Measurements from ENCODE around the gene SHROOM3. TPM values are rescaled to one million over a fixed set of nuclear protein-coding genes. Genes with fewer than 3 reads are reported as not detected.

Gene SHROOM3
- total RNA-seq, 2 donors from 2014 or later = not detected

DNA sequence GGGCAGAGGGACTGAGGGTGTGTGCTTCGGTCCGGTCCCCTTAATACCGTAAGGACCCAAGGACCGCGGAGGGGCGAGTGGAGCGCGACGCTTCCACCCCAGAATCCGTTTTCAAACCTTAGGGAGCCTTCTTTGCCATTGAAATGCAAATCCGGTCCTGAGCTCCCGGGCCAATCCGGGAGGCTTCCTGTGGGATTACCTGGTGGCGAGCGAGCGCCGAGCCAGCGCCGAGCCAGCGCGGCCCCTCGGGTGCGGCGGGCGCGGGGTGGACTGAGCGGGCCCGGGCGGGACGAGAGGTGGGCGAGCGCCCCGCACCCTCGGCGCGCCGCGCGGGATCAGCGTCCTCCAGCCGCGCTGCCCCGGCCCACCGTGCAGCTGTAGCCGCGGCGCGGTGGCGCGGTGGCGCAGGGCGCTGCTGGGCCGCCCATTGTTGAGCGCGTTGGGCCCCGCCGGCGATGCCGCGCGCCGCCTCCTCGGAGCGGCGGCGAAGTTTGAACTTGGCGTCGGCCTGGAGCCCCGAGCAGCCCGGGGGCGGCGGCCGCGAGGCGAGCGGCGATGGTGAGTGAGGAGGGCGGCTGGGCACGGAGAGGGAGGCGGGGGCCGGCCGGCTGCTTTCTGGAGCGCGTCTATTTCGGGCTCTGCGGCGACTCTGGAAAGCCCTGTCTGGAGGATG, 254.3 kb downstream of the SHROOM3 start:
- ATAC-seq = peak in 1 of 2 donors; percentile 71
- H3K4me3 Mint-ChIP-seq = no peak overlapping the region
- H3K9me3 Mint-ChIP-seq = no peaks in the 10 kb centered on the region
- H3K4me1 Mint-ChIP-seq (ENCODE audit: low read depth in 2 of 2) = peaks cover 0 to 9% of the 10 kb centered on the region in 2 donors
- H3K36me3 Mint-ChIP-seq = no peaks in the 10 kb centered on the region
- peaks cover 37 to 53% of the 10 kb centered on the region in 2 donors for H3K27me3 Mint-ChIP-seq
- H3K27ac Mint-ChIP-seq = no peak overlapping the region
- no peak for DNase-seq (ENCODE audit: low spot score)

- Mint-ChIP-seq H3K4me3 (peak overlapping the region; percentile 32), H3K36me3 (no peaks in the 10 kb centered on the region), H3K9me3 (no peaks in the 10 kb centered on the region), H3K27ac (no peak overlapping the region), H3K4me1 (ENCODE audit: low read depth in 2 of 2) (peaks cover 0 to 9% of the 10 kb centered on the region in 2 donors), H3K27me3 (peaks cover 32 to 49% of the 10 kb centered on the region in 2 donors)
- DNase-seq (ENCODE audit: low spot score) (no peak), ATAC-seq (no peak)
These were observed 255.2 kb downstream of the SHROOM3 start for GRCh38 chr4:76690011-76690905.

DNA sequence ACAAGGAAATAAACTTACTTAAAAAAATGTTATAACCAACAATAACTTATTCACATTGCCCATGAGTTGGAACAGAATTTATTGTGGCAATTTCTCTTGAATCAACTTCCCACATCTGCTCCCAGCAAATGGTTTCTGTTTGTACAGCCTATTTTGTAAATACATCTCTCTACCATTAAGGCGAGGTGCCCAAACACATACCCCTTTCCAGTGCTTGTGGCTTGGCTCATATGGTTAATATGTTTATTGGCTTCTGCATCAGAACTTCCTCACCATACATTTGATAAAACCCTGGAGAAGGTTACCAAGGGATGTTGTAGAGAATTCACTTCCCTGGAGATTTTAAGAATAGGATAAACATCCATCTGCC, 255.9 kb downstream of the SHROOM3 start:
- no peaks in the 10 kb centered on the region for H3K9me3 Mint-ChIP-seq
- ATAC-seq (no peak), DNase-seq (ENCODE audit: low spot score) (no peak)
- no peak overlapping the region for H3K27ac Mint-ChIP-seq
- H3K4me3 Mint-ChIP-seq = no peak overlapping the region
- H3K27me3 Mint-ChIP-seq = peaks cover 32 to 49% of the 10 kb centered on the region in 2 donors
- peaks cover 0 to 9% of the 10 kb centered on the region in 2 donors for H3K4me1 Mint-ChIP-seq (ENCODE audit: low read depth in 2 of 2)
- no peaks in the 10 kb centered on the region for H3K36me3 Mint-ChIP-seq

DNA sequence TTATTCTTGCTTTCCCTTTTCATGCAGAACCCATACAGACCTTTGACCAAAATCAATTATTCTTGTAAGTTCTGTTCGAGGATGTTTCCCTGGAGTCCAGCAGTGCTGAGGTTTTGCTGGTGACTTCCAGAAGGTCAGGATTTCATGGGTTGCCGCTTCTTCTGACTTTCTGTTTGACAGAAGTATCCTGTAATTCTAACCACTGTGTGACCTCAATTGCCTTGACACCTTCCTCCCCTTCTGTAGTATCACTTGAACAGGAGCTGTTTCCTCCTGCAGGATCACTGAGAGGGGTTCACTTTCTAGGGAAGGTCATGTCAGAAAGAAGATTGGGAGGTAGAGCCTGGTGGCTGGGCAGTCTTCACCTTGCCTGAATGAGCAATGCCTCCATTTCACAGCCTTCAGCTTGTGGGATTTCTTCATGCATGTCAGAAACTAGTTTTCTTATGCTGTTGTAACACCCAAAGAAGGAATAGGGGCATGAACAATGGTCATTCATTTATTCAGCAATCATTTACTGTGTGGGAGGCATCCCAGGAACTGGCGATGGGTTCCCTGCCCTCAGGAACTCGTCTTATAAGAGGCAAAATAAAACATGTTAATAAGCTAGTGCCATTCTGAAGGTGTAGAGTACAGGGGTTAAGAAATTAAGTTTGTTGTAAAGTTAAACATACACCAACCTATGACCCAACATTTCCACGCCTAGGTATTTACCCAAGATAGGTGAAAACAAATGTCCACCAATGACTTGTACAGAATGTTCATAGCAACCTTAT, 257.0 kb downstream of the SHROOM3 start:
- Mint-ChIP-seq H3K27ac (no peak overlapping the region), H3K36me3 (no peaks in the 10 kb centered on the region), H3K9me3 (no peaks in the 10 kb centered on the region), H3K27me3 (peaks cover 32 to 56% of the 10 kb centered on the region in 2 donors), H3K4me1 (ENCODE audit: low read depth in 2 of 2) (peaks cover 0 to 9% of the 10 kb centered on the region in 2 donors), H3K4me3 (no peak overlapping the region)
- DNase-seq (ENCODE audit: low spot score) = no peak
- ATAC-seq = no peak

GRCh38 chr4:76692761-76693160, 257.7 kb downstream of the SHROOM3 start:
- DNase-seq (ENCODE audit: low spot score) (no peak), ATAC-seq (no peak)
- no peak overlapping the region for H3K27ac Mint-ChIP-seq
- H3K9me3 Mint-ChIP-seq = no peaks in the 10 kb centered on the region
- peaks cover 0 to 9% of the 10 kb centered on the region in 2 donors for H3K4me1 Mint-ChIP-seq (ENCODE audit: low read depth in 2 of 2)
- peaks cover 26 to 49% of the 10 kb centered on the region in 2 donors for H3K27me3 Mint-ChIP-seq
- H3K4me3 Mint-ChIP-seq = no peak overlapping the region
- no peaks in the 10 kb centered on the region for H3K36me3 Mint-ChIP-seq

DNA sequence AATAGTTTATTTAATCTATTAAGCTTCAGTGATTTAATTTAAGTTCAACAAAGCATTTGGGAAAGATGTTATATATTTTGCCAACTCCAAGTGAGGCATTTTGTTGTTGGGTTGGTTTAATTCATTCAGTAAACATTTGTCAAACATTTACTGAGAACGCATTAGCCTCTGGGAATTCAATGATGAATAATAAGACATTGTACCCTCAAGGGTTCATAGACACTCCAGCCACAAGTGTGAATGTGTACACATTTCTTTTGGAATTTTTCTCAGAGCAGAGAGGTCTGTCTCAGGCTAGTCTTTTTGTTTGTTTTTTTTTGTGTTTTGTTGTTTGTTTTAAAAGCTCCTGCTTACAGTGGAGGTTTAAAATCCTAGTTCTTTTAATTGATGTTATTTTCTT, 259.0 kb downstream of the SHROOM3 start:
- no peak overlapping the region for H3K4me3 Mint-ChIP-seq
- DNase-seq (ENCODE audit: low spot score) (no peak), ATAC-seq (no peak)
- H3K9me3 Mint-ChIP-seq = no peaks in the 10 kb centered on the region
- H3K36me3 Mint-ChIP-seq = no peaks in the 10 kb centered on the region
- peaks cover 0 to 5% of the 10 kb centered on the region in 2 donors for H3K4me1 Mint-ChIP-seq (ENCODE audit: low read depth in 2 of 2)
- H3K27me3 Mint-ChIP-seq = peaks cover 15 to 36% of the 10 kb centered on the region in 2 donors
- no peak overlapping the region for H3K27ac Mint-ChIP-seq

- H3K27me3 Mint-ChIP-seq = peaks cover 10 to 25% of the 10 kb centered on the region in 2 donors
- H3K27ac Mint-ChIP-seq = no peak overlapping the region
- H3K4me1 Mint-ChIP-seq (ENCODE audit: low read depth in 2 of 2) = no peaks in the 10 kb centered on the region
- ATAC-seq (no peak), DNase-seq (ENCODE audit: low spot score) (no peak)
- no peaks in the 10 kb centered on the region for H3K36me3 Mint-ChIP-seq
- H3K4me3 Mint-ChIP-seq = no peak overlapping the region
- no peaks in the 10 kb centered on the region for H3K9me3 Mint-ChIP-seq
These were observed 261.1 kb downstream of the SHROOM3 start for GRCh38 chr4:76696109-76696508.

DNA sequence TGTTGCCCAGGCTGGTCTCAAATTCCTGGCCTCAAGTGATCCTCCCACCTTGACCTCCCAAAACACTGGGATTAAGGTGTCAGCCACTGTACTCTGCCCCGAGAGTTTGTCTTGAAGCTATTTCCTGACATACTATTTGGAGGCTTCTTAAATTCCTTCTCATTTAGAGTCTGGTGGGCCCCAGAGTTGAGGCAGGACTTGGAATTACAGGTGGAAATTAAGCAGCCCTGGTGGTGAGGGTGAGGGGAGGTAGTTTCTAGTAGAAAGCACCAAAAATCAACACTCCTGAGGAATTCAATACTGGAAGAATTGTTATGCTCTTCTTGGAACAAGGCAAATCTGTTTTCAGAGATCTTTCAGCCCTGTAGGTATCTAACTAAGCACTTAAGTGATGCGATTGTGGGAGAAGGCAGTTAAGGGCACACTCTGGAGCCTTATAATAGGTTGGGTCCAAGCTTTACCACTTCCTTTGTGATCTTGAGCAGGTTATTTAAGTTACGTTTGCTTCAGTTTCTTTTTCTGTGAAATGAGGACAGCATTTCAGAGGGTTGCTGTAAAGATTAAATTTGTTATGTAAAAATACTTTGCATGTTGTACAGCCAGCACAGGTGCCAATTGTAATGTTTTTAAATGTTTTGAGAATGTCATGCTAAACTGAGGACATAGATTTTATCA, 262.2 kb downstream of the SHROOM3 start:
- Mint-ChIP-seq H3K27ac (no peak overlapping the region), H3K4me3 (no peak overlapping the region), H3K4me1 (ENCODE audit: low read depth in 2 of 2) (no peaks in the 10 kb centered on the region), H3K27me3 (peaks cover 6 to 13% of the 10 kb centered on the region in 2 donors), H3K9me3 (no peaks in the 10 kb centered on the region), H3K36me3 (no peaks in the 10 kb centered on the region)
- ATAC-seq (no peak), DNase-seq (ENCODE audit: low spot score) (no peak)

DNA sequence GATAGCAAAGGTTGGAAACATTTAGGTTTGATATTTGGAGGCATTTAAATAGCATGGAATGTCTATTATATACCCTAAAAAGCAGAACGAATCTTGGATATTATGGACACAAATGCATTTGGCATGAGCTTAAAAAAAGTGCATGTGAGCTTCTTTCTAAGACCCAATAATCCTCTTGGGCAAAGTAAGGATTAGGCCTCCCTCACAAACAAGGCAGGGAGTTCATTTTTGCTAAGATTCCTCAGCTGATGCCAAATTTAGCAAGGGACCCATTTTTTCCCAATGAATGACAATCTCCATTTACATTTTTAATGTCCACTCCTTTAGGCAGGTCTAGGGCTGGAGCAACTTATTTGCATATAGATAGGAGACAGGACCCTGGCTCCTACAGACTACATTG, 263.1 kb downstream of the SHROOM3 start:
- Mint-ChIP-seq H3K36me3 (no peaks in the 10 kb centered on the region), H3K4me1 (ENCODE audit: low read depth in 2 of 2) (no peaks in the 10 kb centered on the region), H3K27ac (no peak overlapping the region), H3K4me3 (no peak overlapping the region), H3K9me3 (no peaks in the 10 kb centered on the region), H3K27me3 (peaks cover 0 to 7% of the 10 kb centered on the region in 2 donors)
- DNase-seq (ENCODE audit: low spot score) (no peak), ATAC-seq (no peak)

- Mint-ChIP-seq H3K36me3 (no peaks in the 10 kb centered on the region), H3K27ac (no peak overlapping the region), H3K4me1 (ENCODE audit: low read depth in 2 of 2) (no peaks in the 10 kb centered on the region), H3K4me3 (no peak overlapping the region), H3K27me3 (peaks cover 3 to 16% of the 10 kb centered on the region in 2 donors), H3K9me3 (no peaks in the 10 kb centered on the region)
- DNase-seq (ENCODE audit: low spot score) (no peak), ATAC-seq (no peak)
These were observed 264.8 kb downstream of the SHROOM3 start for GRCh38 chr4:76699751-76700310.

- Mint-ChIP-seq H3K27me3 (peaks cover 5 to 20% of the 10 kb centered on the region in 2 donors), H3K4me3 (no peak overlapping the region), H3K4me1 (ENCODE audit: low read depth in 2 of 2) (no peaks in the 10 kb centered on the region), H3K36me3 (no peaks in the 10 kb centered on the region), H3K9me3 (no peaks in the 10 kb centered on the region), H3K27ac (no peak overlapping the region)
- ATAC-seq (no peak), DNase-seq (ENCODE audit: low spot score) (no peak)
These were observed 267.6 kb downstream of the SHROOM3 start for GRCh38 chr4:76702440-76703122.

DNA sequence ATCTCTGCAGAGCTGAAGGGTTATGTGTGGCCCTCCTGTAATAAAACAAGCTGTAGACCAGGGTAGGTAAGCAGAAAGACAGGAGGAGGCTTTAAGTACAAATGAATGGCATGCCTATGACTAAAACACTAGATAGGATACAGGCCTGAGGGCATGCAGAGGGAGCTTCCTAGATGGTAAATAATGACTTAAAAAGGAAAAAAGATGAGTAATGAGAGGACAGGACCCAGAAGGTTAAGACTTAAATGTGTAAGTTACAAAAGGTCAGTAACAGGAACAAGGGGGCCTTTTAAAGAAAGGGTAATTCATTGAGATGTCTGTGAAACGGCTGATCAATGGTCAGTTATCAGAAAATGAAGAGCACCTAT, 268.1 kb downstream of the SHROOM3 start:
- no peak for ATAC-seq
- DNase-seq (ENCODE audit: low spot score) = no peak
- Mint-ChIP-seq H3K27ac (no peak overlapping the region), H3K4me3 (no peak overlapping the region), H3K36me3 (no peaks in the 10 kb centered on the region), H3K9me3 (no peaks in the 10 kb centered on the region), H3K4me1 (ENCODE audit: low read depth in 2 of 2) (no peaks in the 10 kb centered on the region), H3K27me3 (peaks cover 5 to 20% of the 10 kb centered on the region in 2 donors)

DNA sequence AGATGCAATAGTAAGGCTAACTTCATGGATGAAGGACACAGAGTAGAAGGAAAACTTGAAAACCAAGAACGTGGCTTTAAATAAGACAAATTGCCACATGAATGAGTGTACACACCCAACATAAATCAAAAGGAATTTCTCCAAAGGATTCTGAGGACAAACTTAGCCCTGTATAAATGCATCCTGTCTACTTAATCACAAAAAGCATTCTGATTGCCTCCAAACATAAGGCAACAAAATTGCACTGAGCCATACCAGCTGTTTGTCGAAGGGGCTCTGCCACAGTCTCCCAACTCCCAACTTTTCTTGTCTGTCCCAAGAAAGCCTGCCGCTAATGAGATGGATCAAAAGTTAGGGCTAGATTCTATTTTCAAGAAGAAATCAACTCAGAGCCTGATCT, 268.6 kb downstream of the SHROOM3 start:
- Mint-ChIP-seq H3K9me3 (no peaks in the 10 kb centered on the region), H3K4me1 (ENCODE audit: low read depth in 2 of 2) (no peaks in the 10 kb centered on the region), H3K4me3 (no peak overlapping the region), H3K27me3 (peaks cover 5 to 20% of the 10 kb centered on the region in 2 donors), H3K27ac (no peak overlapping the region), H3K36me3 (no peaks in the 10 kb centered on the region)
- ATAC-seq (no peak), DNase-seq (ENCODE audit: low spot score) (no peak)
